GM19240 (cell line): ENCODE measurements around the gene TCF23.
"Not testable (repeated sequence)": the region's sequence is repeated elsewhere in the genome, so short reads cannot be mapped to it uniquely, and the experiment has no call there.

Experiments used
- DNase-seq: peaks from one replicate; pipeline ENCODE4 v3.0.0; 2011; ENCODE audit warnings: low spot score; ENCODE audit not compliant: insufficient read length

Gene TCF23

GRCh38 chr2:27186613-27187345 lies 38.0 kb downstream of the TCF23 start:
- DNase-seq, result no peak

DNA sequence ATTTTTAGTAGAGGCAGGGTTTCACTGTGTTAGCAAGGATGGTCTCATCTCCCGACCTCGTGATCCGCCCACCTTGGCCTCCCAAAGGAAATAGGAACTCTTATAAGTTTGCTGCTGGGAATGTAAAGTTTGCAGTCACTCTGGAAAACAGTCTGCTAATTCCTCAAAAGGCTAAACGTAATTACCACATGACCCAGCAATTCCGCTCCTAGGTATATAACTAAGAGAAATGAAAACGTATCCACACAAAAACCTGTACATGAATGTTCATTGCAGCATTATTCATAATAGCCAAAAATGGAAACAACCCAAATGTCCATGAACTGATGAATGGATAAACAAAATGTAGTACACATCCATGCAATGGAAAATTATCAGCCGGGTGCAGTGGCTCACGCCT lies 41.2 kb downstream of the TCF23 start:
- DNase-seq, result no peak

GRCh38 chr2:27191070-27191829 lies 42.4 kb downstream of the TCF23 start:
- DNase-seq, result no peak

DNA sequence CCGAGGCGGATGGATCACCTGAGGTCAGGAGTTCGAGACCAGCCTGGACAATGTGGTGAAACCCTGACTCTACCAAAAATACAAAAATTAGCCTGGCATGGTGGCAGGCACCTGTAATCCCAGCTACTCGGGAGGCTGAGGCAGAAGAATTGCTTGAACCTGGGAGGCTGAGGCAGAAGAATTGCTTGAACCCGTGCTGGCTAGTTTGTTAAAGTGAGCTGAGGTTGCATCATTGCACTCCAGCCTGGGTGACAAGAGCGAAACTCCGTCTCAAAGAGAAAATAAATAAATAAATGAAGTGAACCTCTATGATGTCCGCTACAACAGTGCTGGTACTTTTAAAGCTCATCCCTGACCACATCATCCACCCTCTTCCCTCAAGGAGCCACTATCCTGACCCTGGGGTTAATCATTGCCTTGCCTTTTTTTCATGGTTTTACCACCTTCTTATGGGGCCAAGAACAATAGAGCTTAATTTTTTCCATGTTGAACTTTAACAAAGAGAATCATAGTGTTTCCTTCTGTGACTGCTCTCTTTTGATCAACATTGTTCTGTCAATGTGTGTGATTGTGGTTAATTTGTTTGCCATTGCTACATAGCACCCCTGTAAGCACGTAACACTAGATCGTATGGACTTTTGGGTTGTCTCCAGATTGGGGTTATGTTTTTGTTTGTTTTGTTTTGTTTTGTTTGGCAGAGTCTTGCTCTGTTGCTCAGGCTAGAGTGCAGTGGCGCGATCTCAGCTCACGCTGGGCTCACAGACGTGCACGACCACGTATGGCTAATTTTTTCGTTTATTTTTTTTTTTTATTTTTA lies 45.9 kb downstream of the TCF23 start:
- no peak for DNase-seq

DNA sequence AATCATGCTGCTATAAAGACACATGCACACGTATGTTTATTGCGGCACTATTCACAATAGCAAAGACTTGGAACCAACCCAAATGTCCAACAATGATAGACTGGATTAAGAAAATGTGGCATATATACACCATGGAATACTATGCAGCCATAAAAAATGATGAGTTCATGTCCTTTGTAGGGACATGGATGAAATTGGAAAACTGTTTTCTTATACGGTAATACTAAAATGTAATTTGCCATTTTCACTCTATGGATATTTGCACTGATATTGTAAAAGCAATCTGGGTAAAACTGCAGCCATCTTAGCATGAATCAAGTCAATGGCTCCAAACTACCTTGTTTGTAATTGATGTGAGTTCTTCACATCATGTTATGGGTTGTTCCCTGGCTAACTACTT lies 47.0 kb downstream of the TCF23 start:
- DNase-seq, result not testable (repeated sequence)

GRCh38 chr2:27198068-27198467 lies 49.3 kb downstream of the TCF23 start:
- DNase-seq, result not testable (repeated sequence)

DNA sequence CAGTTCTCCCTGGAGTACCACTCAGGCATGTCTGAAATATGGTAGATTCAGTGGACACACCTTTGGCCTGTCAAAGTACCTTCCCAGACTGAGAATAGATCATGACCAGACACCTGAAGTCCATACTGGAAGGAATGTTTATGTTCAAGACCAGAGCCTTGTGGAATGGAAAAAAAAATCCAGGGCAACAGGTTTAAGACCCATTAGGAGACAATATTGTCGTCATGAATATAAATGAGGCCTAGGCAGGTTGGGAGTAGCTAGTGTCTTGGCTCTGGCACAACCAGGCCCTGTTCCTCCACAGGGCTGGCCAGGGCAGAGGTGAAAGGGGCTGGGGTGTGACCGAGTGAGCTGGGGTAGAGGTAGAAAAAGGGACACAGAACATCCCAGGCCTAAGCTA lies 49.8 kb downstream of the TCF23 start:
- no peak for DNase-seq

DNA sequence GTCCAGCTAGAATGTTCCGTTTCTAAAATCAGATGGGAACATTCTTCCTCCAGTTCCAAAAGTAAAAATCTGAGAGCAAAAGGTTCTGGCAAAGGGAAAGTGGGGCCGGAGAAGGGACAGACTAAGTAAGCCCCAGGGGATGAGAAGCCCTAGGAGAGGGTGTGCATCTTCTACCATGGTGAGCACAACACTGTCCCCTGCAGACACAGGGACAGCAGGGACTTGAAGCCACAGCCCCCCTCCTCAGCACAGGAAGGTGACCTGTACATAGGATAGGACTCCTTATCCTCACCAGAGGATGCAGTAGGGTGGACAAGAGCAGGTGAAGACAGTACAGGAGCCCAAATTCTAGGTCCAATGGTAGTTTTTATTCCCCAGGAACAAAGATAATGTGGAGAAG lies 50.4 kb downstream of the TCF23 start:
- DNase-seq, result no peak

- DNase-seq, result no peak
Observed at GRCh38 chr2:27201675-27202074, 52.9 kb downstream of the TCF23 start.

DNA sequence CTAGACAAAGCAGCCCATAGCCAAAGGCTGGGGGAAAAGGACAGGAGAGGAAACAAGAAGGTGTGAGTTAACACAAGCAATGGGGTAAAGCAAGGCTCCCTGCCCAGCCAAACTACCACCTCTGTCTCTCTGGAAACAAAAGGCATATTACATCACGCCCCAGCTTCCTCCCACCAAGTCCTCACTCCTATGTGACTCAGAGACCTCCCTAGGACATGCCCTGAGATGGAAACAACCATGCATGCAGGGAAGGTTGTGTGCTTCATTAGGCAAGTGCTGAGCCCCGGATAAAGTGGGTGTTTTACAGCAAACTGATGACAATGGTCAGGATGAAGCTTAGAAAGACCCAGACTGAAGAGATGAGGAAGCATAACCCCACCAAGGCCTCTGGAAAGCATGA lies 54.0 kb downstream of the TCF23 start:
- DNase-seq, result no peak

- DNase-seq, result no peak
Observed at GRCh38 chr2:27203741-27204140, 54.9 kb downstream of the TCF23 start.

DNA sequence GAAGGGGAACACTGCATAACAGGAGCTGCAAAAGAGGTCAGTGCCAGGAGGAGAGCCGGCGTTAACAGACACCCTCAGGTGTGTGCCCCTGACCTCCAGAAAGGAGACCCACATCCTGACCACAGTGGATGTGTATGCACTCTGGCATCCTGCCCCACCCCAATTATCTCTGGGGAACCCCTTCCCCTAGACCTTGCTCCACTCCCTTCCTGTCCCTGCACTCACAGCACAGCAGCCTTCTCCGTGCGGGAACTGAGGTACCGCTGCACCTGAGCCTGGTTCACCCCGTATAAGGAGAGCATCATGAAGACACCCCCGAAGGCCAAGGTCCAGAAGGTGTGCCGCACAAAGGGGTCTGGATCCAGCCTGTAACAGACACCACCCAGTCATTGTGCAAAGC lies 55.8 kb downstream of the TCF23 start:
- no peak for DNase-seq

DNA sequence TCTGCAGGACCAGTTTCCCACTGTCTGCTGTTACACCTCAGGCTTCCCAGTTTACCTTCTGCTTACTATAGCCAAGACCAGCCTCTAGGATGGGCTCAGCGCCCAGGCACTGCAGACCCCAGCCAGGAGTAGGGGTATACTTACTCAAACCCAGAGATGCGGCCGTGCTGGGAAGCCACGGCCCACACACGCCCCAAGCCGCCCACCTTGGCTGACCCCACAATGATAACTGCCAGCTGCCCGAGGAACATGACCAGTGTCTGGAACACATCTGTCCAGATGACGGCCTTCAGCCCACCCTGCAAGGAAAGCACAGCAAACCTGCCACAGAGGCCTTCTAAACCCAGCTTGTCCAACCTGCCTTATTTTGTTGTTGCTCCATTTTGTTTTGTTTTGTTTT lies 56.4 kb downstream of the TCF23 start:
- no peak for DNase-seq

- no peak for DNase-seq
Observed at GRCh38 chr2:27206346-27206745, 57.5 kb downstream of the TCF23 start.
